Keratinocyte (primary cell): ENCODE data around the gene SIDT1. TPM values are rescaled to one million over a fixed set of nuclear protein-coding genes. Genes with fewer than 3 reads are reported as not detected.

Experiments used
- DNase-seq: peaks from one replicate; pipeline ENCODE4 v3.0.0-alpha.2; 2011; ENCODE audit warnings: low read depth, missing footprints, low spot score
- FAIRE-seq: peaks from 2 replicates; lab custom pipeline; 2011; peaks lifted over from hg19 to GRCh38; lab: Jason Lieb, UNC
- H2AFZ ChIP-seq: 2 replicates; pipeline ENCODE4 v1.6.0; 2012; ENCODE audit warnings: low read length, control low read depth, inconsistent platforms; ENCODE audit not compliant: control insufficient read depth
- H3K27ac ChIP-seq: 2 replicates; pipeline ENCODE4 v1.5.1; 2011; ENCODE audit warnings: low read length; ENCODE audit not compliant: control insufficient read depth, insufficient read depth
- H3K27me3 ChIP-seq: 3 replicates; pipeline ENCODE4 v1.6.0; 2011; ENCODE audit warnings: low read length; ENCODE audit not compliant: control insufficient read depth, insufficient read depth; ENCODE audit errors: extremely low read depth
- H3K36me3 ChIP-seq, 2 experiments: 2 replicates in 1 of 2; 3 replicates in 1 of 2; pipeline ENCODE4 v1.5.1; 2011; ENCODE audit warnings: low read length in 2 of 2, mild to moderate bottlenecking in 1 of 2; ENCODE audit not compliant: control insufficient read depth in 2 of 2, insufficient read depth in 2 of 2; ENCODE audit errors: extremely low read depth in 1 of 2
- H3K4me1 ChIP-seq: 3 replicates; pipeline ENCODE4 v1.5.1; 2011; ENCODE audit warnings: low read length; ENCODE audit not compliant: control insufficient read depth, insufficient read depth; ENCODE audit errors: extremely low read depth
- H3K4me2 ChIP-seq: 3 replicates; pipeline ENCODE4 v1.6.0; 2011; ENCODE audit warnings: low read depth, low read length; ENCODE audit not compliant: control insufficient read depth, insufficient read depth; ENCODE audit errors: extremely low read depth
- H3K4me3 ChIP-seq, 3 experiments: fragments of 200-600 bp in 1 of 3; sonication (generic) in 1 of 3; 2 replicates in 2 of 3; 3 replicates in 1 of 3; pipeline ENCODE4 v1.5.1; 2011 to 2016; ENCODE audit warnings: low read length in 3 of 3, mild to moderate bottlenecking in 3 of 3, control low read depth in 2 of 3, inconsistent platforms in 1 of 3, low read depth in 1 of 3, mixed read lengths in 1 of 3, mixed run types in 1 of 3, moderate library complexity in 1 of 3; ENCODE audit not compliant: control insufficient read depth in 2 of 3, insufficient read depth in 2 of 3; ENCODE audit errors: extremely low read depth in 1 of 3
- H3K79me2 ChIP-seq: 2 replicates; pipeline ENCODE4 v1.6.0; 2012; ENCODE audit warnings: low read length; ENCODE audit not compliant: control insufficient read depth, insufficient read depth
- H3K9ac ChIP-seq: 3 replicates; pipeline ENCODE4 v1.6.0; 2011; ENCODE audit warnings: low read length; ENCODE audit not compliant: control insufficient read depth, insufficient read depth; ENCODE audit errors: extremely low read depth
- H3K9me1 ChIP-seq: 3 replicates; pipeline ENCODE4 v1.6.0; 2011; ENCODE audit warnings: low read length; ENCODE audit not compliant: control insufficient read depth, insufficient read depth; ENCODE audit errors: extremely low read depth
- H3K9me3 ChIP-seq: 2 replicates; pipeline ENCODE4 v1.5.1; 2012; ENCODE audit warnings: low read depth, low read length; ENCODE audit not compliant: control insufficient read depth
- H4K20me1 ChIP-seq: 3 replicates; pipeline ENCODE4 v1.6.0; 2011; ENCODE audit warnings: low read length; ENCODE audit not compliant: control insufficient read depth, insufficient read depth; ENCODE audit errors: extremely low read depth
- EZH2 ChIP-seq: IDR thresholded peaks from one replicate; pipeline ENCODE4 v1.6.1; 2012; ENCODE audit warnings: inconsistent platforms, mild to moderate bottlenecking, low read length, moderate library complexity
- dilution Hi-C: fragments of 300-500 bp; cut with MboI; formaldehyde crosslinking; loops from one replicate; pipeline ENCODE4 v1.7.0; 2020; ENCODE audit warnings: low sequenced_read_pairs; ENCODE audit not compliant: extremely low pct_ligation_motif_present
- polyA plus RNA-seq, 5 experiments: library from polyadenylated mRNA; depleted of rRNA in 3 of 5; stranded (reverse) in 3 of 5; stranded (forward) in 1 of 5; unstranded in 1 of 5; fragments of >200 nt; gene quantifications; 1 replicate in 1 of 5; 2 replicates in 3 of 5; 3 replicates in 1 of 5; pipeline versions ENCODE4 v1.2.1 to v1.2.3, GENCODE V29; 2011 to 2012; ENCODE audit warnings: missing spikeins in 2 of 5, low read depth in 1 of 5, low replicate concordance in 1 of 5
- TF ChIP-seq, protein P1 (sequence below), 3 experiments: IDR thresholded peaks in 1 of 3; conservative IDR thresholded peaks in 1 of 3; optimal IDR thresholded peaks in 1 of 3; 2 replicates in 2 of 3; 3 replicates in 1 of 3; pipeline versions ENCODE3 to v1.5.1; 2011; ENCODE audit warnings: low read length in 3 of 3, mild to moderate bottlenecking in 3 of 3, moderate library complexity in 2 of 3, control low read depth in 1 of 3, inconsistent platforms in 1 of 3; ENCODE audit not compliant: insufficient read depth in 2 of 3; ENCODE audit errors: extremely low read depth in 1 of 3

SIDT1 gene
- polyA plus RNA-seq, 1 donor (not counting 4 experiments of a cell fraction or from before 2014, with no cell fraction given) = 0.12 TPM

DNA sequence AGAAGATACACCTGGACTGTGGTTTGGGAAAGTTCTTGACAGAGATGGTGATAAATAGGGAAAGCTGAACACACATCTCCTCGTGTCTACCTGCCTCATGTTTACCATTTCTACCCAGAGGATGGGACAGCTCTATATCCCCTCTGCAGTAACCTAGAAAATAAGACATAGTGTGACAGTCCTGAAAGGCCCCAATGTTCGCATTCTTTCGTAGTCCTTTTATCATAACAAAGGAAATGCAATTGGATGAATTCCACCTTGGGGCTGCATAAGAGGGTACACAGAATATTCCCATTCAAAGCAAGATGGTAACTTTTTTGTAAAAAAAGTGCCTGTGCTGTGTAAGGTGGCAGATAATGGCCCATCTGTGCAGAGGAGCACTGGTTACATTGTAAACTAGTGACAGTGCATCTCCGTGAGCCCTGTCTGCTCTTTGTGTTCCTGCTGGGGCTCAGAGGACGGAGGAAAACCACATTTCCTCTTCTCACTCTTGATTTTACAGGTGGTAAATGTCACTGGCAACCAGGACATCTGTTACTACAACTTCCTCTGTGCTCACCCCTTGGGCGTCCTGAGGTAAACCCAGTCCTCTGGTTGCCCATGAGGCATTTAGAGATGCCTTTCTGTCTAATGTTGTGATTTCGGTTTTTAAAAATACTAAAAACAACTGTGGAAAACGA lies 74.3 kb downstream of the SIDT1 start:
- no peak overlapping the region for H3K9ac ChIP-seq
- DNase-seq = no peak
- no peaks in the 10 kb centered on the region for H3K36me3 ChIP-seq
- no peak overlapping the region for H2AFZ ChIP-seq
- no peaks in the 10 kb centered on the region for H3K79me2 ChIP-seq
- TF ChIP-seq, protein P1, sequence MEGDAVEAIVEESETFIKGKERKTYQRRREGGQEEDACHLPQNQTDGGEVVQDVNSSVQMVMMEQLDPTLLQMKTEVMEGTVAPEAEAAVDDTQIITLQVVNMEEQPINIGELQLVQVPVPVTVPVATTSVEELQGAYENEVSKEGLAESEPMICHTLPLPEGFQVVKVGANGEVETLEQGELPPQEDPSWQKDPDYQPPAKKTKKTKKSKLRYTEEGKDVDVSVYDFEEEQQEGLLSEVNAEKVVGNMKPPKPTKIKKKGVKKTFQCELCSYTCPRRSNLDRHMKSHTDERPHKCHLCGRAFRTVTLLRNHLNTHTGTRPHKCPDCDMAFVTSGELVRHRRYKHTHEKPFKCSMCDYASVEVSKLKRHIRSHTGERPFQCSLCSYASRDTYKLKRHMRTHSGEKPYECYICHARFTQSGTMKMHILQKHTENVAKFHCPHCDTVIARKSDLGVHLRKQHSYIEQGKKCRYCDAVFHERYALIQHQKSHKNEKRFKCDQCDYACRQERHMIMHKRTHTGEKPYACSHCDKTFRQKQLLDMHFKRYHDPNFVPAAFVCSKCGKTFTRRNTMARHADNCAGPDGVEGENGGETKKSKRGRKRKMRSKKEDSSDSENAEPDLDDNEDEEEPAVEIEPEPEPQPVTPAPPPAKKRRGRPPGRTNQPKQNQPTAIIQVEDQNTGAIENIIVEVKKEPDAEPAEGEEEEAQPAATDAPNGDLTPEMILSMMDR (optimal IDR thresholded peaks at IDR 0.05 in 1 of 3, IDR thresholded peaks at IDR 0.05 in 1 of 3, conservative IDR thresholded peaks at IDR 0.05 in 1 of 3; ENCODE audit: extremely low read depth in 1 of 3, insufficient read depth in 2 of 3, low read length in 3 of 3) = no peak
- TF ChIP-seq EZH2 = no peak
- no peaks in the 10 kb centered on the region for H3K9me1 ChIP-seq
- no peak overlapping the region for H3K4me2 ChIP-seq
- H3K27ac ChIP-seq = no peak overlapping the region
- H3K4me3 ChIP-seq = no peak overlapping the region
- no peaks in the 10 kb centered on the region for H4K20me1 ChIP-seq
- FAIRE-seq = no peak
- H3K9me3 ChIP-seq = no peaks in the 10 kb centered on the region
- peaks cover 6% of the 10 kb centered on the region for H3K27me3 ChIP-seq
- dilution Hi-C loops = loop anchor here (25.0 kb wide), 1 partner anchor 119 kb away; no protein-coding TSS in a partner anchor
- H3K4me1 ChIP-seq = no peaks in the 10 kb centered on the region

DNA sequence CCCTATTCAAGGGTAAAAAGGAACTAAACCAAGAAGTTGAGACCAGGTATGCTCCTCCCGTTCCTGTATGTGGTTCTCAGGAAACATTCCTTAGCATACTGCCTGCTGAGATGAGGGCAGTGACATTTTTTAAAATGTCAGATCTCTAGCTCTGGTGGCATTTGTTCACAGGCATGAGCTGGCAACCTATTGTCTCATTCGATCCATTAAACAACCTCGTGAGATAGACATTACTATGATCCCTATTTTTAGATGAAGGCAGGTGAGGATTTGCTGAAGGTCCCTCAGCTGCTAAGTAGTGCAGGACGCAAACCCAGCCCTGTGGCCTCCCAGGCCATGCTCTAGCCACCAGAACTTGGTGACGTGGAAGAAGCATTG lies 74.9 kb downstream of the SIDT1 start:
- Histone ChIP-seq H3K27ac (no peak overlapping the region), H3K79me2 (no peaks in the 10 kb centered on the region), H3K9me1 (no peaks in the 10 kb centered on the region), H2AFZ (no peak overlapping the region), H4K20me1 (no peaks in the 10 kb centered on the region), H3K27me3 (peaks cover 6% of the 10 kb centered on the region), H3K4me1 (no peaks in the 10 kb centered on the region), H3K9me3 (no peaks in the 10 kb centered on the region), H3K4me2 (no peak overlapping the region), H3K36me3 (no peaks in the 10 kb centered on the region), H3K9ac (no peak overlapping the region), H3K4me3 (no peak overlapping the region)
- dilution Hi-C loops = loop anchor here (25.0 kb wide), 1 partner anchor 120 kb away; no protein-coding TSS in a partner anchor
- FAIRE-seq = no peak
- no peak for DNase-seq
- no peak for TF ChIP-seq EZH2
- TF ChIP-seq, protein P1 (optimal IDR thresholded peaks at IDR 0.05 in 1 of 3, IDR thresholded peaks at IDR 0.05 in 1 of 3, conservative IDR thresholded peaks at IDR 0.05 in 1 of 3; ENCODE audit: extremely low read depth in 1 of 3, insufficient read depth in 2 of 3, low read length in 3 of 3) = no peak
